ENCODE measurements around the gene ADAM12.

DNA sequence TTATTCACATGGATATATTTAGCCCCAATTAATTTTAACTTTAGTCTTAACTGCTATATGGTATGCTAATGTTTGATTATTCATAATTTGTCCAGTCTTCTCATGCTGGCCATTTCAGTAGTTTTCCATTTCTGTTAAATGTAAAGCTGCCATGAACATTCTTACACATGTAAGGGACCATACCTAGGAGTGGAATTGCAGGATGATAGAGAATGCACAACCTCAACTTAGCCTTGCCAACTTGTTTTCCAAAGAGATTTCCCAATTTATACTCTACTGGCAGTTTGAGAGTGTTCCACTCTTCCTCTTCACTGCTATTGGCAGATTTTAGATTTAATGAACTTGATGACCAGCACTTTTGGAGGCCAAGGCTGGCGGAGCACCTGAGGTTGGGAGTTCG, 423.7 kb downstream of the ADAM12 start:
- TF ChIP-seq, protein P1, sequence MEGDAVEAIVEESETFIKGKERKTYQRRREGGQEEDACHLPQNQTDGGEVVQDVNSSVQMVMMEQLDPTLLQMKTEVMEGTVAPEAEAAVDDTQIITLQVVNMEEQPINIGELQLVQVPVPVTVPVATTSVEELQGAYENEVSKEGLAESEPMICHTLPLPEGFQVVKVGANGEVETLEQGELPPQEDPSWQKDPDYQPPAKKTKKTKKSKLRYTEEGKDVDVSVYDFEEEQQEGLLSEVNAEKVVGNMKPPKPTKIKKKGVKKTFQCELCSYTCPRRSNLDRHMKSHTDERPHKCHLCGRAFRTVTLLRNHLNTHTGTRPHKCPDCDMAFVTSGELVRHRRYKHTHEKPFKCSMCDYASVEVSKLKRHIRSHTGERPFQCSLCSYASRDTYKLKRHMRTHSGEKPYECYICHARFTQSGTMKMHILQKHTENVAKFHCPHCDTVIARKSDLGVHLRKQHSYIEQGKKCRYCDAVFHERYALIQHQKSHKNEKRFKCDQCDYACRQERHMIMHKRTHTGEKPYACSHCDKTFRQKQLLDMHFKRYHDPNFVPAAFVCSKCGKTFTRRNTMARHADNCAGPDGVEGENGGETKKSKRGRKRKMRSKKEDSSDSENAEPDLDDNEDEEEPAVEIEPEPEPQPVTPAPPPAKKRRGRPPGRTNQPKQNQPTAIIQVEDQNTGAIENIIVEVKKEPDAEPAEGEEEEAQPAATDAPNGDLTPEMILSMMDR (IDR thresholded peaks at IDR 0.05) = no peak
- no peak for TF ChIP-seq POLR2A (IDR thresholded peaks at IDR 0.05)

All from uterus (tissue), 2 donors.